ENCODE results near the gene IFI35. TPM values are rescaled to one million over a fixed set of nuclear protein-coding genes. Genes with fewer than 3 reads are reported as not detected.

IFI35 gene
- total RNA-seq, 4 donors from 2014 or later, result 36.1 to 59.0 (median 37.9) TPM

DNA sequence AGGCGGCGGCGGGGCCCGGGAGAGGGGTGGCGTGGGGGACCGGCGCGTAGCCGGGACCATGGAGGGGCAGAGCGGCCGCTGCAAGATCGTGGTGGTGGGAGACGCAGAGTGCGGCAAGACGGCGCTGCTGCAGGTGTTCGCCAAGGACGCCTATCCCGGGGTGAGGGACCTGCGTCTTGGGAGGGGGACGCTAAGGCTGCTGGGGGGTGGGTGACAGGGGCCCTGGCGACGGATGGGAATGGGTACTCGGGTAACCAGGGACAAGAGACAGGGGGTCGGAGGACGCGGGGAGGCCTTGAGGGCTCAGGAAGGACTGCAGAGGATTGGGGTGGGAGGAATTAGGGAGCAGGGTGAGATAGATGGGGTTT lies 18.7 kb downstream of the IFI35 start:
- TF ChIP-seq, protein P1, sequence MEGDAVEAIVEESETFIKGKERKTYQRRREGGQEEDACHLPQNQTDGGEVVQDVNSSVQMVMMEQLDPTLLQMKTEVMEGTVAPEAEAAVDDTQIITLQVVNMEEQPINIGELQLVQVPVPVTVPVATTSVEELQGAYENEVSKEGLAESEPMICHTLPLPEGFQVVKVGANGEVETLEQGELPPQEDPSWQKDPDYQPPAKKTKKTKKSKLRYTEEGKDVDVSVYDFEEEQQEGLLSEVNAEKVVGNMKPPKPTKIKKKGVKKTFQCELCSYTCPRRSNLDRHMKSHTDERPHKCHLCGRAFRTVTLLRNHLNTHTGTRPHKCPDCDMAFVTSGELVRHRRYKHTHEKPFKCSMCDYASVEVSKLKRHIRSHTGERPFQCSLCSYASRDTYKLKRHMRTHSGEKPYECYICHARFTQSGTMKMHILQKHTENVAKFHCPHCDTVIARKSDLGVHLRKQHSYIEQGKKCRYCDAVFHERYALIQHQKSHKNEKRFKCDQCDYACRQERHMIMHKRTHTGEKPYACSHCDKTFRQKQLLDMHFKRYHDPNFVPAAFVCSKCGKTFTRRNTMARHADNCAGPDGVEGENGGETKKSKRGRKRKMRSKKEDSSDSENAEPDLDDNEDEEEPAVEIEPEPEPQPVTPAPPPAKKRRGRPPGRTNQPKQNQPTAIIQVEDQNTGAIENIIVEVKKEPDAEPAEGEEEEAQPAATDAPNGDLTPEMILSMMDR (IDR thresholded peaks at IDR 0.05), result no peak
- no peak for TF ChIP-seq POLR2A (IDR thresholded peaks at IDR 0.05)
- TF ChIP-seq EP300 (IDR thresholded peaks at IDR 0.05), result no peak
- Histone ChIP-seq H3K36me3 (no peaks in the 10 kb centered on the region), H3K27ac (peak overlapping the region; percentile 70 to 92 (median 80)), H3K9me3 (no peaks in the 10 kb centered on the region), H3K4me3 (peak overlapping the region; percentile 39 to 70 (median 54)), H3K27me3 (no peaks in the 10 kb centered on the region), H3K4me1 (peaks cover 0 to 28% (median 9%) of the 10 kb centered on the region in 4 donors)
- no peak for DNase-seq (ENCODE audit: low spot score in 2 of 2)
- 5 to 9% methylated on average over 22 to 26 of the region's 27 CpGs for WGBS, 2 donors

DNA sequence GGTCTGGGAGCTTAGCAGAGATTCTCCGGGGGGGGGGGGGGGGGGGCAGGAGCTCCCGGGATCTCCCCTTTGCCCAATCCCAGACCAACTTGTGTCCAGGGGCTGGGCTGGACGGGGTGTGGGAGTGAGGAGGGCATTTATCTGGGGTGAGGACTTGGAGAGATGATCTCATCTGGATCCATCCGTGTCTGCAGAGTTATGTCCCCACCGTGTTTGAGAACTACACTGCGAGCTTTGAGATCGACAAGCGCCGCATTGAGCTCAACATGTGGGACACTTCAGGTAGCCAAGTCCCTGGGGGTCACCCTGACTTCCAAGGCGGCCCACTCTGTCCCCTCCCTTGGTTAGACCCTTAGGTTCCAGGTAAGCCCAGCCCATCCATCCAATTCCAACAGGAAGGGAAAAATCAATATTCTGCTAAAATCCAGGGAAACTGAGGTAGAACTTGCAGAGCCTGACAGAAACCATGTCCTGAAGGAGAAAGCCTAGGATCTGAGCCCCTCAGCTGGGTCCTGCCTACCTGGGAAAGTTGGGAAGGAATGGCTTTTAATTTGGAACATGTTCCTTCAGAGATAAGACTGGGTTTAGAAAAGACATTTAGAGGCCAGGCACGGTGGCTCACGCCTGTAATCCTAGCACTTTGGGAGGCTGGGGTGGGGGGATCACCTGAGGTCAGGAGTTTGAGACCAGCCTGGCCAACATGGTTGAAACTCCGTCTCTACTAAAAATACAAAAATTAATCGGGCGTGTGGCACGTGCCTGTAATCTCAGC lies 19.4 kb downstream of the IFI35 start:
- H3K4me3 ChIP-seq, result no peak overlapping the region
- H3K27ac ChIP-seq, result peak overlapping the region; percentile 70 to 92 (median 80)
- no peaks in the 10 kb centered on the region for H3K27me3 ChIP-seq
- DNase-seq (ENCODE audit: low spot score in 2 of 2), result no peak
- TF ChIP-seq EP300 (IDR thresholded peaks at IDR 0.05) (no peak), POLR2A (IDR thresholded peaks at IDR 0.05) (no peak)
- TF ChIP-seq, protein P1 (IDR thresholded peaks at IDR 0.05), result no peak
- H3K9me3 ChIP-seq, result no peaks in the 10 kb centered on the region
- peaks cover 0 to 21% (median 6%) of the 10 kb centered on the region in 4 donors for H3K4me1 ChIP-seq
- WGBS, 2 donors, result 67 to 68% methylated on average over 15 of the region's 16 CpGs
- H3K36me3 ChIP-seq, result no peaks in the 10 kb centered on the region

DNA sequence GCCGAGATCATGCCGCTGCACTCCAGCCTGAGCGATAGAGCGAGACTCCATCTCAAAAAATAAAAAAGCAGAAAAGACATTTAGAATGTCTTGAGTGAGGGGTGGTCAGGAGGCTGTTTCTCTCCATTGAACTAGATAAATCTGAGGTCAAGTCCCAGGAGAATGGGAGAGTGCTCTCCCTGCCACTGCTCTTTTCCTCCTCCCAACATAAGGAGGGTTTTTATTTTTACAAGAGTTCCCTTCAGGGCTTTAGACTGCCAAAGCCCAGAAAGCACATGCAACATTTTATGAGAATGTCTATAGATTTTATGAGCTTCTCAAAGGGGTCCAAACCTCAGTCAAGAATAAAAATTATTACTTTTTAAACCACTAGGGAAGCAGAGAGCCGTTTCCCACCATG lies 20.0 kb downstream of the IFI35 start:
- no peak overlapping the region for H3K27ac ChIP-seq
- TF ChIP-seq EP300 (IDR thresholded peaks at IDR 0.05), result no peak
- TF ChIP-seq POLR2A (IDR thresholded peaks at IDR 0.05), result no peak
- TF ChIP-seq, protein P1 (IDR thresholded peaks at IDR 0.05), result no peak
- H3K36me3 ChIP-seq, result no peaks in the 10 kb centered on the region
- H3K4me3 ChIP-seq, result no peak overlapping the region
- H3K27me3 ChIP-seq, result no peaks in the 10 kb centered on the region
- no peak for DNase-seq (ENCODE audit: low spot score in 2 of 2)
- WGBS, 2 donors, result 68 to 71% methylated on average over 5 of the region's 5 CpGs
- peaks cover 0 to 20% (median 6%) of the 10 kb centered on the region in 4 donors for H3K4me1 ChIP-seq
- no peaks in the 10 kb centered on the region for H3K9me3 ChIP-seq

DNA sequence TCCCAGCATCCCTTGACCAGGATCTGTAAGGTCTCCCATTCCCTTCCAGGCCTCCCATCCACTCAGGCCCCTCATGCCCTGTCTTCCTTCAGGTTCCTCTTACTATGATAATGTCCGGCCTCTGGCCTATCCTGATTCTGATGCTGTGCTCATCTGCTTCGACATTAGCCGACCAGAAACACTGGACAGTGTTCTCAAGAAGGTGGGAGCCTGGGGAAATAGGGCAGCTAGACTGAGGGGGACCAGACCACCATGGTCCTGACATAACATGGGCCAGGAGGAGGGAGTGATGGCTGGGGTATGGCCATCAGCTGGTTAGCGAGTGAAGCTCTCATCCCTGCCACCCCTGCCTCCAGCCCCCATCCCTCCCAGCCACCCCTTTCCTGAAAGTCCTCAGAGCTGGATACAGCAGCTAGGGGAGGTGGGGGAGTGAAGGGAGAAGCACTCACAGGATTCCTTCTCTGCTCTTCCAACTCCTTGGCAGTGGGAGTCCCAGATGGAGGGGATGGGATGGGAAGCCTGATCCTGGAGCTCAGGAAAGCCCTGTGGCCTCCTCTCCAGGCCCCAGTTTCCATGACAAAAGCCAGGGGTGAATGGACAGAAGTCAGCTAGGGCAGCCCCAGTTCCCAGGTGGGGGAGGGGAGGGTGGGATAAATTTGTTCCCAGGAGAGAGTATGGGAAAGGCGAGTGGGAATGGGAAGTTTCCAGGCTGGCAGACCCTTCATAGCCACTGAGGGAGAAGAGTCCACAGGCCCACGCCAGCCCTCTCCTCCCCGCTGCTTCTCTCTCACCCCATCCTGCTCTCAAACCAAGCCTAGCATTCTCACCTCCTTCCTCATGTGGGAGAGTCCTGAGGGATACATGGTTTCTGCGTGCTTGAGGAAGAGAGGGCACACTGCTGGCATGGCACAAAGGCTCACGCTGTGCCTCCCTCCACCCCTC lies 20.8 kb downstream of the IFI35 start:
- Histone ChIP-seq H3K27ac (no peak overlapping the region), H3K36me3 (no peaks in the 10 kb centered on the region), H3K9me3 (no peaks in the 10 kb centered on the region), H3K27me3 (no peaks in the 10 kb centered on the region), H3K4me1 (peaks cover 0 to 19% (median 6%) of the 10 kb centered on the region in 4 donors), H3K4me3 (no peak overlapping the region)
- TF ChIP-seq POLR2A (IDR thresholded peaks at IDR 0.05) (no peak), EP300 (IDR thresholded peaks at IDR 0.05) (no peak)
- TF ChIP-seq, protein P1 (IDR thresholded peaks at IDR 0.05), result no peak
- 77 to 82% methylated on average over 9 of the region's 9 CpGs for WGBS, 2 donors
- DNase-seq (ENCODE audit: low spot score in 2 of 2), result no peak
